Activated naive CD4-positive, alpha-beta T cell treated with anti-CD3 and anti-CD28 coated beads for 36 hours (primary cell): Measurements from ENCODE around the gene KRT86. TPM values are rescaled to one million over a fixed set of nuclear protein-coding genes. Genes with fewer than 3 reads are reported as not detected.

Source experiments
- CTCF ChIA-PET: fragments of 350-600 bp; sonication (Branson Sonifier 250); formaldehyde crosslinking; loops from one replicate; lab custom pipeline; 2021; ENCODE audit warnings: antibody characterized with exemption; lab: Charles Lee
- DNase-seq: peaks from one replicate; pipeline ENCODE4 v3.0.0-alpha.2; 2020
- H3K27ac Mint-ChIP-seq: one replicate; pipeline ENCODE4 v1.8.0; 2021; ENCODE audit warnings: mild to moderate bottlenecking, mixed read lengths
- H3K27me3 Mint-ChIP-seq: one replicate; pipeline ENCODE4 v1.8.0; 2021; ENCODE audit warnings: low read depth, mixed read lengths
- H3K36me3 Mint-ChIP-seq: one replicate; pipeline ENCODE4 v1.8.0; 2021; ENCODE audit warnings: low read depth, mixed read lengths
- H3K4me1 Mint-ChIP-seq: one replicate; pipeline ENCODE4 v1.8.0; 2021; ENCODE audit warnings: low read depth, mixed read lengths
- H3K4me3 Mint-ChIP-seq: one replicate; pipeline ENCODE4 v1.8.0; 2021; ENCODE audit warnings: mild to moderate bottlenecking, moderate library complexity, mixed read lengths
- H3K9me3 Mint-ChIP-seq: one replicate; pipeline ENCODE4 v1.8.0; 2021; ENCODE audit warnings: mixed read lengths
- intact Hi-C: fragments of 100-400 bp; cut with micrococcal nuclease; formaldehyde crosslinking; loops from one replicate; pipeline ENCODE4 v1.15.1; 2023
- total RNA-seq, 2 experiments: library from RNA; stranded (reverse); gene quantifications; one replicate each; pipeline ENCODE4 v1.2.3, GENCODE V29; 2021

KRT86 gene
- total RNA-seq, 2 experiments from 2014 or later: 0.15 TPM; not detected in 1

- H3K36me3 Mint-ChIP-seq: no peaks in the 10 kb centered on the region
- intact Hi-C loops: no loop called here
- no peaks in the 10 kb centered on the region for H3K27me3 Mint-ChIP-seq
- no peak overlapping the region for H3K27ac Mint-ChIP-seq
- CTCF ChIA-PET: no interaction called here
- H3K4me3 Mint-ChIP-seq: no peak overlapping the region
- no peaks in the 10 kb centered on the region for H3K9me3 Mint-ChIP-seq
- peaks cover 30% of the 10 kb centered on the region for H3K4me1 Mint-ChIP-seq
- DNase-seq: no peak
Observed at GRCh38 chr12:52356031-52356761, 81.8 kb downstream of the KRT86 start.

- no peaks in the 10 kb centered on the region for H3K27me3 Mint-ChIP-seq
- intact Hi-C loops: no loop called here
- CTCF ChIA-PET: no interaction called here
- no peak overlapping the region for H3K4me3 Mint-ChIP-seq
- H3K27ac Mint-ChIP-seq: no peak overlapping the region
- no peak for DNase-seq
- H3K4me1 Mint-ChIP-seq: peaks cover 26% of the 10 kb centered on the region
- H3K9me3 Mint-ChIP-seq: no peaks in the 10 kb centered on the region
- H3K36me3 Mint-ChIP-seq: no peaks in the 10 kb centered on the region
Observed at GRCh38 chr12:52356762-52357580, 82.5 kb downstream of the KRT86 start.

Other genes starting within 250 kb of the KRT86 start
- gene NR4A1, start 223.2 kb upstream of the KRT86 start, total RNA-seq: 10 to 100 TPM; 64.2 to 64.8 TPM
- gene ATG101, start 204.7 kb upstream of the KRT86 start, total RNA-seq: 10 to 100 TPM; 21.8 to 22.0 TPM
- not detected for gene SMIM41, start 194.9 kb upstream of the KRT86 start, total RNA-seq
- gene KRT80, start 82.6 kb upstream of the KRT86 start, total RNA-seq: not detected
- gene KRT7, start 41.4 kb upstream of the KRT86 start, total RNA-seq: 1 to 10 TPM; 1.9 to 3.4 TPM
- gene KRT81, start 16.9 kb downstream of the KRT86 start, total RNA-seq: not detected
- gene KRT83, start 46.8 kb downstream of the KRT86 start, total RNA-seq: not detected
- gene KRT85, start 92.8 kb downstream of the KRT86 start, total RNA-seq: not detected
- not detected for gene KRT84, start 111.0 kb downstream of the KRT86 start, total RNA-seq
- gene KRT82, start 131.7 kb downstream of the KRT86 start, total RNA-seq: not detected
- gene KRT75, start 159.7 kb downstream of the KRT86 start, total RNA-seq: not detected
- gene KRT6B, start 177.5 kb downstream of the KRT86 start, total RNA-seq: not detected
- gene KRT6C, start 199.2 kb downstream of the KRT86 start, total RNA-seq: not detected
- gene KRT6A, start 218.6 kb downstream of the KRT86 start, total RNA-seq: not detected
- not detected for gene KRT5, start 245.7 kb downstream of the KRT86 start, total RNA-seq